Neural cell (in vitro differentiated cells): ENCODE measurements around the gene FLOT1.

Experiments
- EP300 ChIP-seq: fragments of 450-650 bp; conservative IDR thresholded peaks from 2 replicates; pipeline ENCODE4 v1.6.1; 2014; ENCODE audit warnings: antibody characterized with exemption, mild to moderate bottlenecking, moderate library complexity; ENCODE audit not compliant: poor library complexity, severe bottlenecking
- EZH2 ChIP-seq: fragments of 200-600, 300-800 bp; shearing (Covaris generic), sonication (generic); IDR thresholded peaks from 2 replicates; pipeline ENCODE4 v1.6.1; 2014; ENCODE audit warnings: antibody characterized with exemption, low read length, borderline replicate concordance, mild to moderate bottlenecking; ENCODE audit not compliant: insufficient read depth, poor library complexity, severe bottlenecking
- POLR2AphosphoS5 ChIP-seq: IDR thresholded peaks from 2 replicates; pipeline ENCODE4 v1.6.1; 2012
- RAD21 ChIP-seq: fragments of 450-650 bp; conservative IDR thresholded peaks from 2 replicates; pipeline ENCODE4 v1.6.1; 2014; ENCODE audit warnings: antibody characterized with exemption, mild to moderate bottlenecking, moderate library complexity
- SMC3 ChIP-seq: fragments of 450-650 bp; conservative IDR thresholded peaks from 2 replicates; pipeline ENCODE4 v1.6.1; 2014; ENCODE audit warnings: antibody characterized with exemption, mild to moderate bottlenecking, moderate library complexity; ENCODE audit not compliant: poor library complexity
- TAF1 ChIP-seq: IDR thresholded peaks from 2 replicates; pipeline ENCODE4 v1.6.1; 2012; ENCODE audit warnings: low read depth
- TF ChIP-seq, protein P1 (sequence below): IDR thresholded peaks from 2 replicates; pipeline ENCODE4 v1.6.1; 2012; ENCODE audit warnings: borderline replicate concordance
- TF ChIP-seq, protein P2 (sequence below): fragments of 450-650 bp; IDR thresholded peaks from 2 replicates; pipeline ENCODE4 v1.5.1; 2014; ENCODE audit warnings: antibody characterized with exemption, mild to moderate bottlenecking, moderate library complexity; ENCODE audit not compliant: poor library complexity, severe bottlenecking

DNA sequence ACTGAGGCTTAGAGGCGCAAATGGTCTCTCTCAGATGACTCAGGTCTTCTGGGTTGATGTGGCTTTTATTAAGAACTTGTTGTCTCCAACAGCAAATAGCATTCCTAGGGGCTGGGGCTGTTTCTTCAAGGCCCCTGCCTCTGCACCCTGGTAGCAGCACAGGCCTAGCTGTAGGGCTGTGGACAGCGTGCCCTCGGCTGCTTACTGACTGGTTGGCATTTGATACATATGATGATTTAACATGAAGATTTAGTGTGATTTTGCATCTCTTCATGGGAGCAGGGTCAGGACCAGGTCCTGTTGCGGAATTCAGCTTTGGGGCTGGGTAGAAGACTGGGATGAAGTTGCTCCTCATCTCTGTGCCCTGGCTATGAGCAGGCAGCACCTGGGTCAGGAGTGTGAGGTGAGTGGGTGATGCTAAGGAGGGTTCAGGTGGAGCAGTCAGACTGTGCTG is 26.2 kb upstream of the FLOT1 start:
- TF ChIP-seq RAD21 (no peak), SMC3 (no peak), TAF1 (no peak), POLR2AphosphoS5 (no peak), EP300 (no peak), EZH2 (no peak)
- TF ChIP-seq, protein P1, sequence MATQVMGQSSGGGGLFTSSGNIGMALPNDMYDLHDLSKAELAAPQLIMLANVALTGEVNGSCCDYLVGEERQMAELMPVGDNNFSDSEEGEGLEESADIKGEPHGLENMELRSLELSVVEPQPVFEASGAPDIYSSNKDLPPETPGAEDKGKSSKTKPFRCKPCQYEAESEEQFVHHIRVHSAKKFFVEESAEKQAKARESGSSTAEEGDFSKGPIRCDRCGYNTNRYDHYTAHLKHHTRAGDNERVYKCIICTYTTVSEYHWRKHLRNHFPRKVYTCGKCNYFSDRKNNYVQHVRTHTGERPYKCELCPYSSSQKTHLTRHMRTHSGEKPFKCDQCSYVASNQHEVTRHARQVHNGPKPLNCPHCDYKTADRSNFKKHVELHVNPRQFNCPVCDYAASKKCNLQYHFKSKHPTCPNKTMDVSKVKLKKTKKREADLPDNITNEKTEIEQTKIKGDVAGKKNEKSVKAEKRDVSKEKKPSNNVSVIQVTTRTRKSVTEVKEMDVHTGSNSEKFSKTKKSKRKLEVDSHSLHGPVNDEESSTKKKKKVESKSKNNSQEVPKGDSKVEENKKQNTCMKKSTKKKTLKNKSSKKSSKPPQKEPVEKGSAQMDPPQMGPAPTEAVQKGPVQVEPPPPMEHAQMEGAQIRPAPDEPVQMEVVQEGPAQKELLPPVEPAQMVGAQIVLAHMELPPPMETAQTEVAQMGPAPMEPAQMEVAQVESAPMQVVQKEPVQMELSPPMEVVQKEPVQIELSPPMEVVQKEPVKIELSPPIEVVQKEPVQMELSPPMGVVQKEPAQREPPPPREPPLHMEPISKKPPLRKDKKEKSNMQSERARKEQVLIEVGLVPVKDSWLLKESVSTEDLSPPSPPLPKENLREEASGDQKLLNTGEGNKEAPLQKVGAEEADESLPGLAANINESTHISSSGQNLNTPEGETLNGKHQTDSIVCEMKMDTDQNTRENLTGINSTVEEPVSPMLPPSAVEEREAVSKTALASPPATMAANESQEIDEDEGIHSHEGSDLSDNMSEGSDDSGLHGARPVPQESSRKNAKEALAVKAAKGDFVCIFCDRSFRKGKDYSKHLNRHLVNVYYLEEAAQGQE: no peak
- TF ChIP-seq, protein P2, sequence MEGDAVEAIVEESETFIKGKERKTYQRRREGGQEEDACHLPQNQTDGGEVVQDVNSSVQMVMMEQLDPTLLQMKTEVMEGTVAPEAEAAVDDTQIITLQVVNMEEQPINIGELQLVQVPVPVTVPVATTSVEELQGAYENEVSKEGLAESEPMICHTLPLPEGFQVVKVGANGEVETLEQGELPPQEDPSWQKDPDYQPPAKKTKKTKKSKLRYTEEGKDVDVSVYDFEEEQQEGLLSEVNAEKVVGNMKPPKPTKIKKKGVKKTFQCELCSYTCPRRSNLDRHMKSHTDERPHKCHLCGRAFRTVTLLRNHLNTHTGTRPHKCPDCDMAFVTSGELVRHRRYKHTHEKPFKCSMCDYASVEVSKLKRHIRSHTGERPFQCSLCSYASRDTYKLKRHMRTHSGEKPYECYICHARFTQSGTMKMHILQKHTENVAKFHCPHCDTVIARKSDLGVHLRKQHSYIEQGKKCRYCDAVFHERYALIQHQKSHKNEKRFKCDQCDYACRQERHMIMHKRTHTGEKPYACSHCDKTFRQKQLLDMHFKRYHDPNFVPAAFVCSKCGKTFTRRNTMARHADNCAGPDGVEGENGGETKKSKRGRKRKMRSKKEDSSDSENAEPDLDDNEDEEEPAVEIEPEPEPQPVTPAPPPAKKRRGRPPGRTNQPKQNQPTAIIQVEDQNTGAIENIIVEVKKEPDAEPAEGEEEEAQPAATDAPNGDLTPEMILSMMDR: no peak
